HG02642 (cell line): ENCODE measurements around the gene KRTCAP3.
"Not testable (repeated sequence)": the region's sequence is repeated elsewhere in the genome, so short reads cannot be mapped to it uniquely, and the experiment has no call there.

ENCODE experiments used
- ATAC-seq: cut with Tn5 transposase; IDR thresholded peaks from one replicate; pipeline ENCODE4 v1.9.1; 2021; ENCODE audit warnings: mild to moderate bottlenecking; ENCODE audit not compliant: unreplicated experiment, poor library complexity

The KRTCAP3 gene, protein sequence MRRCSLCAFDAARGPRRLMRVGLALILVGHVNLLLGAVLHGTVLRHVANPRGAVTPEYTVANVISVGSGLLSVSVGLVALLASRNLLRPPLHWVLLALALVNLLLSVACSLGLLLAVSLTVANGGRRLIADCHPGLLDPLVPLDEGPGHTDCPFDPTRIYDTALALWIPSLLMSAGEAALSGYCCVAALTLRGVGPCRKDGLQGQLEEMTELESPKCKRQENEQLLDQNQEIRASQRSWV

DNA sequence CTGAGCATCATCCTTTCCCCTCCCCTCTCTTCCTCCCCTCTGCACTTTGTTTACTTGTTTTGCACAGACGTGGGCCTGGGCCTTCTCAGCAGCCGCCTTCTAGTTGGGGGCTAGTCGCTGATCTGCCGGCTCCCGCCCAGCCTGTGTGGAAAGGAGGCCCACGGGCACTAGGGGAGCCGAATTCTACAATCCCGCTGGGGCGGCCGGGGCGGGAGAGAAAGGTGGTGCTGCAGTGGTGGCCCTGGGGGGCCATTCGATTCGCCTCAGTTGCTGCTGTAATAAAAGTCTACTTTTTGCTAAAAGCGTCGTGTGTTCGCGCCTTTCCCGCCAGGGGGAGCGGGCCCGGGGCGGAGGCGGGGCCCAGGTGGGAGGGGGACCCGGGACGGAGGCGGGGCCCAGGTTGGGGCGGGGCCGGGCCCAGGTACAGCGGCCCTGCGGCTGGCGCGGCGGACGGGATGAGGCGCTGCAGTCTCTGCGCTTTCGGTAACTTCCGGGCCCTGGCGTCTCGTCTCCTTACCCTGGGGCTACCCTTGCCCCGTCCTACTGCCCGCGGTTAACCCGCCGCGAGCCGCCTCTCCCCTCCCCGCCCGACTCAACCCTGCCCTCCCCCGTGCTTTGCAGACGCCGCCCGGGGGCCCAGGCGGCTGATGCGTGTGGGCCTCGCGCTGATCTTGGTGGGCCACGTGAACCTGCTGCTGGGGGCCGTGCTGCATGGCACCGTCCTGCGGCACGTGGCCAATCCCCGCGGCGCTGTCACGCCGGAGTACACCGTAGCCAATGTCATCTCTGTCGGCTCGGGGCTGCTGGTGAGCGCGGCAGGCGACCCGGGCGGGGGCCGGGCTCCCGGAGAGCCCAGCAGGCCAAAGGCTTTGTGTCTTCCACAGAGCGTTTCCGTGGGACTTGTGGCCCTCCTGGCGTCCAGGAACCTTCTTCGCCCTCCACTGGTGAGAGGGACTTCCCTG is at the start of gene KRTCAP3:
Gene KRTCAP3 (plus strand): TSS at position 424 of the 962 bp plus-strand sequence. CDS start 32 bp downstream, at position 456.
- no peak for ATAC-seq

DNA sequence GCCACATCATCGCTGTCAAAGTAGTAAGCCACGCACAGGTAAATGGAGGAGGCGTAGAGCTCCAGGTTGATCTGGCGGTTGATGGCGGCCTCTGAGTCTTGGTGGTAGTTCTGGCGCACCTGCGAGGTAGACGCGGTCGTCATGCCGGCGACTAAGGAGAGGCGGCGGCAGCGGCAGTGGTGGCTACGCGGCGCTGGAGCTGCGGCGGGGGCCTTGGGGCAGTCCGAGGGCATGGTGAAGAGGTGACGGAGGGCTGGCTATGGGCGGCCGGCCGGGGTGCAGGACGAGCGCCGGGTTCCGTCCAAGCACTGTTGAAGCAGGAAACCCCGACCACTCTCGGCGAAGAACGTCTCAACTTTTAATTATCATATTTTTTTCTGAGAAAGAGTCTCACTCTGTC is 49.0 kb upstream of the KRTCAP3 start:
- no peak for ATAC-seq

DNA sequence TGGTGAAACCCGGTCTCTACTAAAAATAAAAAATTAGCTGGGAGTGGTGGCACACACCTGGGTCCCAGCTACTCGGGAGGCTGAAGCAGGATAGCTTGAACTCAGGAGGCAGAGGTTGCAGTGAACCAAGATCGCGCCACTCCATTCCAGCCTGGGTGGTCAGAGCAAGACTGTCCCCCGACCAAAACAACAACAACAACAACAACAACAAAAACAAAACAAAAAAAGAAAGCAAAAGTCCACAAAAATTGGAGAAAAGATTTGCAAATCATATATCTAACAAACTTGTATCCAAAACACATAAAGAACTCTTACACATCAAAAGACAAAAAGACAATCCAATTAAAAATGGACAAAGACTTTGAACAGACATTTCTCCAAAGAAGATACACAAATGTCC is 43.2 kb upstream of the KRTCAP3 start:
- ATAC-seq, result no peak

DNA sequence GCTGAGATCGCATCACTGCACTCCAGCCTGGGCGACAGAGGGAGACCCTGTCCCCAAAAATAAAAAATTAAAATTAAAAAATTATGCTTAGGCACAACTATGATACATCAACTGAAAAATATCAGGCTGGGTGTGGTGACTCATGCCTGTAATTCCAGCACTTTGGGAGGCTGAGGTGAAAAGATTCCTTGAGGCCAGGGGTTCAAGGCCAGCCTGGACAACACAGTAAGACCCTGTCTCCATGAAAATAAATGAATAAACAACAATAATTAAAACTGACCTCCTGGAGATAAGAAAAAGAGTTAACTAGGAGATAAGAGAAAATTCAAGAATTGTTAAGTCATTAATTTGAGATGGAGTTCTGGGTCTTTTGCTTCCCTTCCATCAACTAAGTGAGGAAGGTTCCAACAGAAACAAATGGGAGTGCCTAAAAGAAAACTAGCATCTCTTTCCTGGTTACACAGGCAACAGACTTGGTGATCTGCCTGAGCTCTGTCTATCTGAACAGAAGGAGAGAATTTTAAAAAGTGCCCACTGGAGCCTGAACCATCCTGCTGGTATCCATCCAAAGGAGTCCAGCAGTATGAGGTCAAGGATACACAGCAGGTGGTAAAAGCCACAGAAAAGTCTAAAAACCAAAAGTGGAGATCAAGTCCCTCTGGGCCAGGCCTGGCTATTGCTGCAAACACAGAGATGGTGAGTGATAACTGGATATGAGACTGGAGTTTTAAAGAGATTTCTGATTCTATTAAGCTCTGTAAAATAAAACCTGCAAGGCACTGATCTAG is 41.6 kb upstream of the KRTCAP3 start:
- ATAC-seq, result no peak

DNA sequence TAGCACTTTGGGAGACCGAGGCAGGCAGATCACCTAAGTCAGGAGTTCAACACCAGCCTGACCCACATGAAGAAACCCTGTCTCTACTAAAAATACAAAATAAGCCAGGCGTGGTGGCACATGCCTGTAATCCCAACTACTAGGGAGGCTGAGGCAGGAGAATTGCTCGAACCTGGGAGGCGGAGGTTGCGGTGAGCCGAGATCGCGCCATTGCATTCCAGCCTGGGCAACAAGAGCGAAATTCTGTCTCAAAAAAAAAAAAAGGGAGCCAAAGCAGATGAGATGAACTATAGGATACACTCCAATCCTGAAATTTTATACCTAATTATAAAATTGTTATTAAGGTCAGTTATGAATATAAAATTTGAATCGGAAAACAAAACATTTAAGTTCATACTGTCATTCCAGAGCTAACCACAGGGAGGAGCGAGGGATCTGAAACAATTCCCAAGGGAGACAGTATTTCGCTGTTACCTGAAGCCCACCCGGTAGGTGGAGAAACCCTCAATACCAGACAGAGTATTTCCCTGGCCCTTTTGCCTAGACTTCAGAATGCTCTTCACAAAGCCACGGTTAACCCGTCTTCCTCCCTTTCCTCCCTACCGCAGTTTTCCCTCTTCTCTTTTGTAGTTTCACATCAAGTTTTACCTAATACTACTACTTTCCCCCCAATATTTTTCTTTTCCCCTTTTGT is 34.2 kb upstream of the KRTCAP3 start:
- no peak for ATAC-seq

DNA sequence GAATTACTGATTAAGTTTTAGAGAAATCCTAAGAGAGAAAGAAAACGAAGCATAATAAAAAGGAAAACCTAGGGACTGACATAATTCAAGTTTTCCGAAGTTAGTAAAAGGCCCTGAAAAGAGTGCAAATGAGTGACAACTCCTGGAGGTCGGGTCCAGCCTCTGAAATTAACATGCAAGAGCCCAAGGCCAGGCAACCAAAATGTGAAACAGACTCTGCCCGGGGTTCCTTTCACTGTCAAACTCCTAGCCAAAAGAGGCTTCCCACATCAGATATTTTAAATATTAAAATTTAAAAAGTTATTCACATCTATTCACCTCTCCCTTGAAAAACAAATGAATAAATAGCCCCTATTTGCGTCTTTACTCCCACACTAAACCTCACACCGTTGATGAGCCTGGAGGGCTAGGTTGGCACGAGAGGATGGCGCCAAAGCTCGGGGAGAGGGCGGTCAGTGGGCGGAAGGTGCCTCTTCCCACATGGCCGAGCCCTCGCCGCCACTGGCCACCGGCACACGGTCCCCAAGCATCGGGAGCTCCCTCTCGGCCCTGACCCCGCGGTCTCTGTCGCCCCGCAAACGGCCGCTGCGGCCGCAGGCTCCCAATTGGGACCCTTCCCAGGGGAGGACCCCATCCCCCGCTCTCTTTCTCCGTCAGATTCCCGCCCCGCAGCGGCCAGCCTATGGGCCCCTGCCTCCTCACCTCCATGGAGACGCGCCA is 33.4 kb upstream of the KRTCAP3 start:
- peak; percentile 24 for ATAC-seq

DNA sequence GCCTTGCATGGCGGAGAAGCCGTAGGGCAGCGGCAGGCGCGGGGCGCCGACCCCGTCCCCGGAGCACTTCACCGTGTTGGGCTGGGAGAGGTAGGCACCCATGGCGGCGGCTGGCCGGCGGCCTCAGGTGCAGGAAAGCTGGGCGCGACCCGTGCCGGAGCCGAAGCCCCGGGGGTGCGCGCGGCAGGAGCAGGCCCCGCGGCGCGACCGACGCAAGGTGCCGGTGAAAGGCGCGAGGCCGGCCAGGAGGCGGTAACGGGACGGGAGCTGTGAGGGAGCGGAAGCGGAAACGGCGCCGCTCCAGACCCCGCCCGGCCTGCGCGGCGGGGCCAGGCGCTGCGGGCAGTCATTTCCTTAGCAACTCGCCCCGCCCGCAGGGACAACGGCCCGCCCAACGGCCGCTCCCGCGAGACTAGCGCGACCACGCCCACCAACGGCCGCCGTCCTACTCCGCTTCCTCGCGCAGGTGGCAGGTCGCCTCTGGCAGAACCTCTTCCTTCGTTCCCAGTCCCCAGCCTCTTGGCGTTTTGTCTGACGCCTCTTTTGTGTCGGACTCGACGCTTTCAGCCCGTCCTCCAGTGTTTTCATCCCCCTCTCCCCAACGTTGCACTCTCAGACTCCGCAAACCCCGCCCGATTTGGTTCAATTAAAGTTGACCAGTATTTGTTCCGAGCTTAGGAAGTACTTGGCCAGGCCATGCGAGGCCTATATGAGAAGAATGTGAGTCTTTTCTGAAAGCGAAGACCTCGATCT is 32.7 kb upstream of the KRTCAP3 start, which contains the start of gene PPM1G:
Gene PPM1G (minus strand): TSS at position 271 of the 753 bp plus-strand sequence. CDS start 169 bp downstream, at position 102.
- peak; percentile 96 for ATAC-seq

DNA sequence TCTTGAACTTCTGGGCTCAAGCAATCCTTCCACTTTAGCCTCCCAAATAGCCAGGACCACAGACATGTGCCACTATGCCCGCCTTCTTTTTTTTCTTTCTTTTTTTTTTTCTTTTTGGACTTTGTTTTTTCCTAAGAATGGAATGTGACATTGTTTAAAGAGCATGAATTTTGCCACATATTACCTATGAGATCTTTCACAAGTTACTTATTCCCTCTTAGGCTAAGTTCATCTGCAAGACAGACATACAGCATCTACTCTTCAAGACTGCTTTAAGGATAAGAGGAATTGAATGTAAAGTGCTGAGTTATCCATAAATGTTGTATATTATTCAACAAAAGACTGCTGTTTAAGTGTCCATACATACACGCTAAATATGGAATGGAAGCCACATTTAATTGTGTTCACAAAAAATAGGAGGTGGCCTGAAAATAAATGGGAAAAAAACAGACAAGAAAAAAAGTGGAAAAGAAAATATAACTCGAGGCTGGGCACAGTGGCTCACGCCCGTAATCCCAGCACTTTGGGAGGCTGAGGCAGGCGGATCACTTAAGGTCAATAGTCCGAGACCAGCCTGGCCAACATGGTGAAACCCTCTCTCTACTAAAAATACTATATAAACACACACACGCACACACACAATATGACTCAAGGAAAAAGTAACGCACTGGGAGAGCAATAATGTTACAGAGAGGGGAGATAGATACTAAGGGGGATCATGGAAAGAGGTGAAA is 29.6 kb upstream of the KRTCAP3 start:
- no peak for ATAC-seq

DNA sequence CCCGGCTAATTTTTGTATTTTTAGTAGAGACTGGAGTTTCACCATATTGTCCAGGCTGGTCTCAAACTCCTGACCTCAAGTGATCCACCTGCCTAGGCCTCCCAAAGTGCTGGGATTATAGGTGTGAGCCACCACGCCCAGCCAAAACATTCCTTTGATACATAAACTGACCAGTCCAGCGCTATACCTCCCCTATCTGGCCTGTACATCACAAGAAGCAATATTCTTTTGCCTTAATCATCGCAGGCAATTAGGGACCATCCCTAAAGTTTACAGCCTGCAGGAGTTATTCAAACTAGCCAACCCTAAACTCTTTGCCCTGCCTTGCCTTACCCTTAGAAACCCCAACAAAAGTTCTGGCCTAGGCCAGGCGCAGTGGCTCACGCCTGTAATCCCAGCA is 26.0 kb upstream of the KRTCAP3 start:
- ATAC-seq, result no peak

DNA sequence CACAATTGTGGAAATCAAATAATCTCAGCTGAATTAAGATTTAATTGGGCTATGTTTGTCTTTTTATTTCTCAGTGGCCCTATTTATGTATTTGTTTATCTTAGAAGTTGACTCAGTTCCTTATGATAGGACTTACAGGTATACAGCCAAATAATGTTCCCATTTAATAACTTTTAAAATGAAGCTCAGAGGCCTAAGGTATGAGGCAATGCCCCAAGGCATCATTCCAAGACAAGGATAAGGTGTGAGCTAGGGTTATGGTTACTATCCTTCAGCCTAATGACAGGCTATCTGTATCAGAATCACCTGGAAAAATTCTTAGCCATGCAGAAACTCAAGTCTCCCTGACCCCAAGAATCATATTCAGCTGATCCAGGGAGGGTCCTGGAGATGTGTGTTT is 21.2 kb upstream of the KRTCAP3 start:
- ATAC-seq, result no peak

DNA sequence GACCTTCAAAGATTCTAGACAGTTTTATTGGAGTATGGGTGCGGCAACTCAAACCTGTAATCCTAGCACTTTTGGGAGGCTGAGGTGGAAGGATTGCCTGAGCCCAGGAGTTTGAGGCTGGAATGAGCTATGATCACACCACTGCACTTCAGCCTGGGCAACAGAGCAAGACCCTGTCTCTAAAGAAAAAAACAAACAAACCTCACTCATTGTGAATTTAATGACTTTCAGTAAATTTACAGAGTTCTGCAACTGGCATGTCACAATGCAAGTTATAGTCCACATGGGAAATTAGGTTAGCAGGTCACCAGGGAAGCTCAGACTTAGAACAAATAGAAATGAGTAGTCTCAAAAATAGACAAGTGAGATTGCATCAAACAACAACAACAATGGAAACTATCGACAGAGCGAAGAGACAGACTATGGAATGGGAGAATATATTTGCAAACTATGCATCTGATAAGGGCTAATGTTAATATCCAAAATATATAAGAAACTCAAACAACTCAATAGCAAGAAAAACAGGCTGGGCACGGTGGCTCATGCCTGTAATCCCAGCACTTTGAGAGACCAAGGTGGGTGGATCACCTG is 20.4 kb upstream of the KRTCAP3 start:
- ATAC-seq, result no peak

DNA sequence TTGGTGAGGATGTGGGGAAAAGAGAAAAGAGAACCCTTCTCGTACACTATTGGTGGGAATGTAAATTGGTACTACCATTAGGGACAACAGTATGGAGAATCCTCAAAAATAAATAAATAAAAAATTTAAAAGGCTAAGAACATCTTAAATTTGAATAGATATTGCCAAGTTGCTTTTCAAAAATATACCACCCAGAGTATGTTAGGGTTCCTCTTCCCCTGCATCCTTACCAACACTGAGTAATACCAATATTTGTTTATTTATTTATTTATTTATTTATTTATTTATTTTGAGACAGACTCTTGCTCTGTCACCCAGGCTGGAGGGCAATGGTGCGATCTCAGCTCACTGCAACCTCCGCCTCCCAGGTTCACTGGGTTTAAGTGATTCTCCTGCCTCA is 19.2 kb upstream of the KRTCAP3 start:
- ATAC-seq, result no peak

DNA sequence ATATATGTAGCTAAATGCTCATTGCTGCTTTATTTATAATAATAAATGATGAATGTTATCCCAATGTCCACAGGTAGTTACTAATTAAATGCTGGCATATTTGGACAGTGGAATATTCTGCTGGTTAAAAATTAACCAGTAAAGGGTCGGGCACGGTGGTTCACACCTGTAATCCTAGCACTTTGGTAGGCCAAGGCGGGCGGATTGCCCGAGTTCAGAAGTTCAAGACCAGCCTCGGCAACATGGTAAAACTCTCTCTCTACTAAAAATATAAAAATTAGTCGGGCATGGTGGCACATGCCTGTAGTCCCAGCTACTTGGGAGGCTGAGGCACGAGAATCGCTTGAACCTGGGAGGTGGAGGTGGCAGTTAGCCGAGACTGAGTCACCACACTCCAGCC is 17.1 kb upstream of the KRTCAP3 start:
- ATAC-seq, result not testable (repeated sequence)

DNA sequence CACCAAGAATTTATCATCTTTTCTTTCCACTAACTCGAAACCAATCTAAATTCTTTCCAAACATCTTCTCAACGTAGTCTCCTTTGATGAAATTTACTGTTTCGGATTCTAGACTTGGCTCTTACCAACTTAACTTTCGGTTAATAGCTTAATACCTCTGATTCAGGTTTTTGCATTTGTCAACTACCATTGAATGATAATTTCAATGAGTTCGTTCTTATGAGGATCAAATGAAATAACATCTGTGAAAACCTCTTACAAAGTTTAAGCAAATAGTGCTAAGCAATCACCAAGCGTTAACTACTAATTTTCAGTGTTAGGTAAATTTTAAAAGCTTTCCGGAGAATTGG is 14.3 kb upstream of the KRTCAP3 start:
- no peak for ATAC-seq

DNA sequence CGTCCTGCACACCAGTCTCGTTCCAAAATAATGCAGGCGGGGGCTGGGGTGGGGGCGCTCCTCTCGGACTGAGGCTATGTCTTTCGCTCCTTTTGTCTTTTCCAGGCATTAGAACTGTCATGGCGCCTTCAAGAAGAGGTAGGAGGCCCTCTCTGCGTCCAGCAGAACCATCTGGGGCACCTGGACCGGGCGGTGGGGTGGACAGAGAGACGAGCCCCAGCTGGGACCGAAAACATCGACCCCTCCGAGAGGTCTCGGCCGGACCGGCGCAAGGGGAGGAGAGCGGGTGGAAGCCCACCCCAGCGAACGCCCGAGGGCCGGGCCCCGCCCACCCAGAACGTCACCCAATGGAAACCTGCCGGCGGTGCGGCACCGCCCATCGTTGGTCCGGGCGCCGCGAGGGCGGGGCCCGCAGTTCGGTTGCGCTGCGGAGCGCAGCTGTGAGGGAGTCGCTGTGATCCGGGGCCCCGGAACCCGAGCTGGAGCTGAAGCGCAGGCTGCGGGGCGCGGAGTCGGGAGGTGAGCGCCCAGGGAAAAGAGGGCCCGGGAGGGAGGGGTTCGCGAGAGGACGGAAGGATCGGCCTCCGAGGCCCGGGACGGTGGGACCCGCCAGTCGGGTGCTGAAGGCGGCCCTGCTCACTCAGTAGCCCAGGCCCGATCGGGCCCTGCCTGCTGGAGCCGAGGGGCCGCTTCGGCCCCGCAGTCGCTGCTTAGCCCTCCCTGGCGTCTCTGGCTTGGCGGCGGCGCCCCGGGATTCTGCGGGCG is 13.8 kb upstream of the KRTCAP3 start, which contains the start of gene NRBP1:
Gene NRBP1 (plus strand): TSS at position 419 of the 765 bp plus-strand sequence. CDS start 4,643 bp downstream, outside the sequence.
- peak; percentile 88 for ATAC-seq

DNA sequence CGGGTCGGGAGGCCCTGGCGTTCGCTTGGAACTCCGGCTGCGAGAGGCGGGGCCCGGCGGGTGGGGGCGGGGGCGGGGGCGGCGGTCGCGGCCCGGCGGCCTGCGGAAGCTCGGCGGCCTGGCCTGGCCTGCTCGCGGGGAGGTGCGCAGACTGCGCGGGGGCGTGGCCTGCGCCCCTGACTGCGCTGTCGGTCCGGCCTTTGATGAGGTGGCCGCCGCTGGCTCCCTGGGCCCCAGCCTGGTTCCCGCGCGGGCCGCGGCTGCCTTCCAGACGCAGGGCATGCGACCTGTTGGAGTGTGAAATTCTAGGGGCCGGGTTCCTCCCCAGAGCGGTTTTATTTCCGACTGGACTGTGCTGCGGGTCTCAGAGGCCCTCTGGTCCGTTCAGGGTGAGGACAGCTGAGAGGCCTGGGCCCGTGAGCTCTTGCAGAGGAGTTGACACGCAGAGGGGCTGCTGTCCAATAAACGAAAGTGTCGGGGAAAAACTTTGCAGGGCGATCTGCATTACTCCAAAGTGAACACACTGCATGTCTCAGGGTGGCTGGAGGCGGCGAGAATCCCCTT is 13.1 kb upstream of the KRTCAP3 start:
- peak; percentile 81 for ATAC-seq

DNA sequence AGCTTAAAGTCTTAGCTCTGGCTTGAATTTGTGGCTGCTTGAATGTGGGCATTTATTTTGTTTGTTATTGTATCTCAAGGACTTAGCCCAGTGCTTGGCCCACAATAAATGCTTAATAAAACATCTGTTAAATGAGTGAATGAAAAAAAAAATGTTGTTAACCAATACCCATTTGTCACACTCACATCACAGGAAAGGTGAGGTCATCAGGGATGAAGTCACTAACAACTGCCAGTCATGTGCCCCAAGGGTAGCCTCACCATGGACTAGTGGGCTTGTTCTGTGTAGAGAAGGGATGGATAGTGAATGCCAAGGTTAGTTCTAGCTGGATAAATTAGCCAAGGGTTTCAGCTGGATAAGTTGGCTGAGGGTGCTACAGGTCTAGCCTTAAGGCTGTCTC is 10.8 kb upstream of the KRTCAP3 start:
- ATAC-seq, result no peak
